Psoas muscle (tissue), 8 donors: ENCODE measurements around the gene C1orf210. TPM values are rescaled to one million over a fixed set of nuclear protein-coding genes. Genes with fewer than 3 reads are reported as not detected.

Experiments used
- ATAC-seq, 4 donors: fragments of 200-7000 bp; cut with Tn5 transposase; one replicate each; pipeline ENCODE4 v1.9.1; 2020; ENCODE audit warnings: moderate library complexity in 3 of 4, mild to moderate bottlenecking in 2 of 4
- DNase-seq, 2 donors: peaks; one replicate each; pipeline ENCODE4 v3.0.0-alpha.2; 2020
- H3K27ac ChIP-seq: fragments of 200-600 bp; one replicate; pipeline ENCODE4 v1.8.0; 2022
- H3K27me3 ChIP-seq, 3 donors: fragments of 200-600 bp in 1 of 3; one replicate each; pipeline versions ENCODE4 v1.6.1 to v1.8.0; 2013 to 2022; ENCODE audit warnings: low read length in 2 of 3, mild to moderate bottlenecking in 2 of 3, moderate library complexity in 1 of 3; ENCODE audit not compliant: insufficient read depth in 3 of 3
- H3K36me3 ChIP-seq, 2 donors: fragments of 200-600 bp in 1 of 2; one replicate each; pipeline versions ENCODE4 v1.6.1 to v1.8.0; 2013 to 2022; ENCODE audit warnings: low read depth in 1 of 2, mild to moderate bottlenecking in 1 of 2, moderate library complexity in 1 of 2; ENCODE audit not compliant: insufficient read depth in 1 of 2
- H3K4me1 ChIP-seq: fragments of 200-600 bp; one replicate; pipeline ENCODE4 v1.8.0; 2022
- H3K4me3 ChIP-seq: fragments of 200-600 bp; one replicate; pipeline ENCODE4 v1.8.0; 2022; ENCODE audit warnings: mild to moderate bottlenecking
- H3K9me3 ChIP-seq: fragments of 200-600 bp; one replicate; pipeline ENCODE4 v1.8.0; 2022
- CTCF ChIP-seq: fragments of 200-600 bp; IDR thresholded peaks from one replicate; pipeline ENCODE4 v1.8.0; 2022; ENCODE audit warnings: antibody characterized with exemption
- WGBS, 3 donors: extraction: QIAGEN DNeasy Blood & Tissue Kit; methylation state at CpG; one replicate each; pipeline versions ENCODE4 v1.1.6 to v1.1.7; 2013; 5-methylcytosine and 5-hydroxymethylcytosine counted together
- intact Hi-C, 2 donors: fragments of 100-400 bp; cut with DNase I; formaldehyde crosslinking; loops; one replicate each; pipeline versions ENCODE4 v1.11.0 to v1.14.2; 2022
- polyA plus RNA-seq, 3 donors: library from polyadenylated mRNA; stranded (reverse); fragments of 200-250 nt; gene quantifications; one replicate each; pipeline ENCODE4 v1.2.3, GENCODE V29; 2013
- total RNA-seq, 4 donors: library from RNA; stranded (reverse); fragmentation: NEBNext Ultra II Directional in 2 of 4; extraction: Animal tissue kit (Norgen Biotek cat#: 25700) in 2 of 4; gene quantifications; one replicate each; pipeline versions ENCODE4 v1.2.1 to v1.2.4, GENCODE V29; 2021 to 2023
- donor health status: healthy with polysubstance abuse.
- donor health status: DM: no; HTN: no; CAD: no; lungs with moderate emphysema.
- donor health status: Bipolar disorder and iron deficiency.
- donor health status: healthy.
- donor health status: DM: yes; HTN: yes; CAD: no.
- donor health status: DM: no; HTN: no; CAD: no.
- donor health status: DM: no; HTN: no; CAD: no.
- donor health status: DM: yes; HTN: yes; CAD: no.

The C1orf210 gene
- total and polyA plus RNA-seq, 7 donors = 0.12 TPM; not detected in 6

- H3K36me3 ChIP-seq = no peaks in the 10 kb centered on the region
- no peak for DNase-seq
- intact Hi-C loops = no loop called here
- H3K9me3 ChIP-seq = no peaks in the 10 kb centered on the region
- H3K27ac ChIP-seq = no peak overlapping the region
- H3K4me3 ChIP-seq = no peak overlapping the region
- no peak for TF ChIP-seq CTCF
- no peak for ATAC-seq
- H3K4me1 ChIP-seq = no peaks in the 10 kb centered on the region
- WGBS, 3 donors = 90 to 96% (median 91%) methylated on average over 1 of the region's 1 CpG
- H3K27me3 ChIP-seq = peaks cover 0 to 22% (median 3%) of the 10 kb centered on the region in 3 donors
Observed at GRCh38 chr1:43266881-43267280, 18.5 kb downstream of the C1orf210 start.

DNA sequence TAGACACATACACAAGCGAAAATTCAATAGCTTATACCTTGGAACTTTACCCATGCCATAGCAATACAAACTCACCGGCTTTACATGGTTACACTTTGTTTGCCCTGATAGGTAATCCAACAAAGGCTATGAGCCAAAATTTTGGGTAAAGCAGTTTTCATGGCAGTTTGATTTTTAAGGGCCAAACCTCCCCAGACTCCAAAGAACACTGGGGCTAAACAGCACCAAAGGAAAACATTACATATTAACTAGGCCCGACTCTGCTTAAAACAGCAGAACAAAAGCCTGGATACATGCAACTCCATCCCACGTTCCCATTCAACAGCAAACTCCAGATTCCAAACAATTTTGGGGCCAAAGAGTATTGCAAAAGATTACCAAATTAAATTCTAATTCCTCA, 19.9 kb downstream of the C1orf210 start:
- ATAC-seq (no peak), DNase-seq (no peak)
- Histone ChIP-seq H3K27ac (no peak overlapping the region), H3K9me3 (no peaks in the 10 kb centered on the region), H3K27me3 (peaks cover 0 to 8% (median 0%) of the 10 kb centered on the region in 3 donors), H3K36me3 (no peaks in the 10 kb centered on the region), H3K4me3 (no peak overlapping the region), H3K4me1 (no peaks in the 10 kb centered on the region)
- no peak for TF ChIP-seq CTCF
- intact Hi-C loops = no loop called here
- WGBS, 3 donors = 82 to 88% (median 83%) methylated on average over 4 of the region's 4 CpGs

GRCh38 chr1:43258370-43258769, 27.0 kb downstream of the C1orf210 start:
- no peak overlapping the region for H3K27ac ChIP-seq
- ATAC-seq (no peak), DNase-seq (no peak)
- no peak for TF ChIP-seq CTCF
- no peak overlapping the region for H3K4me3 ChIP-seq
- no peaks in the 10 kb centered on the region for H3K9me3 ChIP-seq
- intact Hi-C loops = no loop called here
- no peaks in the 10 kb centered on the region for H3K4me1 ChIP-seq
- WGBS, 3 donors = 57 to 92% (median 75%) methylated on average over 3 of the region's 3 CpGs
- H3K27me3 ChIP-seq = no peaks in the 10 kb centered on the region
- no peaks in the 10 kb centered on the region for H3K36me3 ChIP-seq

DNA sequence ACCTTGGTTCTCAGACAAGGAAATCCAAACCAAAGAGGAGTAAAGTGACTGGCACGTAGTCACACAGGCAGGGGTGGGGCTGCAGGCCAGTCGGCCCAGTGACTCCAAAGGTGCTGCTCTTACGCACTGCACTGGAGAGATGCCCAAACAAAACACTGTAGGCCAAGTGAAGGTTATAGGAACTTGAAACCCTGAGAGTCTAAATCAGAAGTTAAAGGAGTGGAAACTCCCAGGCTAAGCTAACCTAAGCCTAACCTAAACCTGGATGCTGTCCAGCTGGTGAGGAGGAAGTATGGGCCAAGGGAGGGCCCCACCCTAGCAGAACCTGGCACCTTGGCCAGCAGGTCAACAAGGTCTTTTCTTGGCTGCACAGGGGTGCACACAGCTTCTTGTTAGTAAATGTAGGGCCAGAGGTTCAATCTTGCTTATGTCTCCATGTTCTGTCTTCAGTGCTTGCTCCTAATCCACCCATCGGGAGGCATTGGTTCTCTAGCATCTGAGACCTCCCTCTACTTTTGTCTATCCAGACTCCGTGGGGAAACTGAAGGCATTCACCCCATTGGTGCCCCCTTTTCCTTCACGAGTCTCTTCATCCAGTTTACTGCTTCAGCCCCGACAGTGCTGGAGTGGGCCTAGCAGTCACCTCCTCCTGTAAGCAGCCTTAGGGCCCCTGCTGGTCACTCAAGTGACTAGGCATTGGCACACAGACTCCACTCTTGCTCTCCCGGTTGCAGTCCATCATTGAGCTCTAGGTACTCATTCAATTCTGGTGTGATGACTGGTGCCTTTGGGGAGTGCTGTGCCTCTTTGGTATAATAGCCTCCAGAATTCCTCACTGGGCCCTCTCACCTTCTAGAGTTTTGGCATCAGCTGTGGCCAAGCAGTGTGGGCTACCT, 28.5 kb downstream of the C1orf210 start:
- no peaks in the 10 kb centered on the region for H3K9me3 ChIP-seq
- DNase-seq (no peak), ATAC-seq (no peak)
- 80 to 86% (median 84%) methylated on average over 8 of the region's 8 CpGs for WGBS, 3 donors
- H3K27me3 ChIP-seq = no peaks in the 10 kb centered on the region
- H3K4me1 ChIP-seq = no peaks in the 10 kb centered on the region
- no peak for TF ChIP-seq CTCF
- H3K4me3 ChIP-seq = no peak overlapping the region
- intact Hi-C loops = no loop called here
- no peak overlapping the region for H3K27ac ChIP-seq
- H3K36me3 ChIP-seq = no peaks in the 10 kb centered on the region
